ENCODE measurements around the gene BCL2L12.

BCL2L12 gene

DNA sequence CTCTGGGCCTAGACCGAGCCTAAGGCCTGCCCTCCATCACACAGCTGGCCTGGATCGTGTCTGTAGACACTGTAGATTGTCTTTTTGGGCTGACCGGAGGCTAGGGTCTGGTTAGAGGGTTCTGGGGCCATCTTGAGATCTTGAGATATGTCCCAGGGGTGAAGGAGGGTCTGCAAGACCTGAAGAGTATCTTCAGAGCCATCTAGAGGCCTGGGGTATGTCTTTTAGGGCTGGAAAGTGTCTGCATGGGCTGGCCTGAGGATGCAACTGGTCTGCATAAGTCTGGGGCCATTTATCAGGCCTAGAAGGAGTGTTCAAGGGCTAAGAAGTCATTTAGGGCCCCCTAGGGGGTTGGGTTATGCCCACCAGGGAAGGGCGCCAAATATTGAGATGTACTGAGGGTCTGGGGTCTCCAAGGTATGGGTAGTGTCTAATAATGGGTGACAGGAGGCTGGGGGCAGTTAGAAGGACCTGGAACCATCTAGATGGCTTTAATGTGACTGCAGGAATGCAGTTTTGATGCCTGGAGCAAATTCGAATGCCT is 23.2 kb upstream of the BCL2L12 start:
- DNase-seq = no peak

DNA sequence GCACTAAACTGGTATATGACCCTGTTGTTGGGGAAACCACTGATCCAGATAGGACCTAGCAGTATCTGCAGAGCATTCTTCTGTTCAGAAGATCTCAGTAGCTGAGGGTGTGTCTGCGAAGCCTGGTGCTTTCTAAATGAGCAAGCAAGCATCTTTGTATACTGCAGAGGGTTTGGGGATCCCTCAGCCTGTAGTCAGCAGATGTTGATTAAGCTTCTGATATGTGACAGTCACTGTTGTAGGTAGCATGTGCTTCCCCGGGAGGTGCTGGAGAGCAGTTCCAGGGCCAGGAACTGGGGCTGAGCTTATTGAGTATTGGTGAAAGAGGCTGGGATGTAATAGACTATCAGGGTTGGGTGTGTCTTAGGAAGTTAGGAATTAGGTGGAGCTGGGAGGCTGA is 22.3 kb upstream of the BCL2L12 start:
- no peak for DNase-seq

DNA sequence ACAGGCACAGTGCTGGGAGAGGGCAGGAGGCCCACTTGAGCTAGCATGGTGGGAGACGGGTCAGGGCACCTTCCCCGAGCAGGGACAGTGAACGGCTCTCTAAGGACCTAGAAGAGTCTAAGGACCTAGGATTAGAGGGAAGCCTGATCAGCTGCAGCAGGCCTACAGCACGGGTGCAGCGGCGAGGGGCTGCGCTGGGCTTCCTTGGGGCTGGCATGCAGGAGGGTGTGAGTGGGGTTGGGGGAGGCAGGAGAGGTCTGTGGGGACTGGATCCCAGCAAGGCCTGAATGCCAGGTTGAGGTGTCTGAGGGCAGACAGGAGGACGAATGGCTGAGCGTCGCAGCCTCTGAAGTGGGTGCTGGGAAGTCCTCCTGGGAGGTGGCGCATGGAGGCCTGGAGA is 20.1 kb upstream of the BCL2L12 start:
- DNase-seq = no peak

DNA sequence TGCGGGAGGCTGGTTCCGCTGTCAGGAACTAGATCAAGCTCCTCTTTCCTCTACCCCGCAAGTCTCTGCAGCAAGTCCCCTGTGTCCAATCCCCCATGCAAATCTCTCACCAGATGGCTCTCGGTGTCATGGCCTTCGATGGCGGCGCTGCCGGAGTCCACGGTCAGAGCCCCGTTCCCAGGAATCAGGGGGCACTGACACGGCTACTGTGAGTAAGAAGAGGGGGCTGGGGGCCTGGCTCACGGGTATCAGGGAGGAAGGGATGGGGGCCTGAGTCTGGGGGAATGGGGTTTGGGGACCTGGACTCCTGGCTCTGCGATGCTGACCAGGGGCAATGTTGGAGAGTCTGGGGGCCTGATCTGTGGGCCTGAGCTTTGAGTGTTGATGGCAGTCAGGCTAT is 19.7 kb upstream of the BCL2L12 start:
- DNase-seq = no peak

DNA sequence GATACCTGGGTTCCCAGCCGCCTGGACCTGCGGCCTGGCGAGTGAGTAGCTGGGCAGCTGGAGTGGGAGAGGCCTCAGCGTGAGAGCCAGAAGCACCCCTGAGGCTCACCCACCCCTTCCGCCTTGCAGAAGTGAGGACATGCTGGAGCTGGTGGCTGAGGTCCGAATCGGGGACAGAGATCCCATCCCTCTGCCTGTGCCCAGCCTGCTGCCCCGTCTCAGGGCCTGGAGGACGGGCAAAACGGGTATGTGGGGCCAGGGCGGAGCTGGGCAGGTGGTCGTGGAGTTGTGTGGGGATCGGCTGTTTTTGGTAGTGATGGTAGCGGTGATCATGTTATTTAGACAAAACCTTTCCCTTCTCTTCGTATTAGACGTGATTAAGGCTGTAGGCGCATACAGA is 19.1 kb upstream of the BCL2L12 start:
- no peak for DNase-seq

DNA sequence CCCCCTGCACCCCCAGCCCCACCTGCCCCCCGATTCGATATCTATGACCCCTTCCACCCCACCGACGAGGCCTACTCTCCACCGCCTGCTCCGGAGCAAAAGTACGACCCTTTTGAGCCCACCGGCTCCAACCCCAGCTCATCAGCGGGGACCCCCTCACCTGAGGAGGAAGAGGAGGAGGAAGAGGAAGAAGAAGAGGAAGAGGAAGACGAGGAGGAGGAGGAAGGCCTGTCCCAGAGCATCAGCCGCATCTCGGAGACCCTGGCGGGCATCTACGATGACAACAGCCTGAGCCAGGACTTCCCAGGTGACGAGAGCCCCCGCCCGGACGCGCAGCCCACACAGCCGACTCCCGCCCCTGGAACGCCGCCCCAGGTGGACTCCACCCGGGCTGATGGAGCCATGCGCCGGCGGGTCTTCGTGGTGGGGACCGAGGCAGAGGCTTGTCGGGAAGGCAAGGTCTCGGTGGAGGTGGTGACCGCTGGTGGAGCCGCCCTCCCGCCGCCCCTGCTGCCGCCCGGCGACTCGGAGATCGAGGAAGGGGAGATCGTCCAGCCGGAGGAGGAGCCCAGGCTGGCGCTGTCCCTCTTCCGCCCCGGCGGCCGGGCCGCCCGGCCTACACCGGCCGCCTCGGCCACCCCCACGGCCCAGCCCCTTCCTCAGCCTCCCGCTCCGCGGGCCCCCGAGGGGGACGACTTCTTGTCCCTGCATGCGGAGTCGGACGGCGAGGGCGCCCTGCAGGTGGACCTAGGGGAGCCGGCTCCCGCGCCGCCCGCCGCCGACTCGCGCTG is 14.5 kb upstream of the BCL2L12 start:
- no peak for DNase-seq

DNA sequence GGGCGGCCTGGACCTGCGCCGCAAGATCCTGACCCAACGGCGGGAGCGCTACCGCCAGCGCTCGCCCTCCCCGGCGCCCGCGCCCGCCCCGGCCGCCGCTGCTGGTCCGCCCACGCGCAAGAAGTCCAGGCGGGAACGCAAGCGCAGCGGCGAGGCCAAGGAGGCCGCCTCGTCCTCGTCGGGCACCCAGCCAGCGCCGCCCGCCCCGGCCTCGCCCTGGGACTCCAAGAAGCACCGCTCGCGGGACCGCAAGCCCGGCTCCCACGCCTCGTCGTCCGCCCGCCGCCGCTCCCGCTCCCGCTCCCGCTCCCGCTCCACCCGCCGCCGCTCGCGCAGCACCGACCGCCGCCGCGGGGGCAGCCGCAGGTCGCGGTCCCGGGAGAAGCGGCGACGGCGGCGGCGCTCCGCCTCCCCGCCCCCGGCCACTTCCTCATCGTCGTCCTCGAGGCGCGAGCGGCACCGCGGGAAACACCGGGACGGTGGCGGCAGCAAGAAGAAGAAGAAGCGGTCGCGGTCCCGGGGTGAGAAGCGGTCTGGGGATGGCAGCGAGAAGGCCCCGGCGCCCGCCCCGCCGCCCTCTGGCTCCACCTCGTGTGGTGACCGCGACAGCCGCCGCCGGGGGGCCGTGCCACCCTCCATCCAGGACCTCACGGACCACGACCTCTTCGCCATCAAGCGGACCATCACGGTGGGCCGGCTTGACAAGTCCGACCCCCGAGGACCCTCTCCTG is 13.7 kb upstream of the BCL2L12 start:
- no peak for DNase-seq

DNA sequence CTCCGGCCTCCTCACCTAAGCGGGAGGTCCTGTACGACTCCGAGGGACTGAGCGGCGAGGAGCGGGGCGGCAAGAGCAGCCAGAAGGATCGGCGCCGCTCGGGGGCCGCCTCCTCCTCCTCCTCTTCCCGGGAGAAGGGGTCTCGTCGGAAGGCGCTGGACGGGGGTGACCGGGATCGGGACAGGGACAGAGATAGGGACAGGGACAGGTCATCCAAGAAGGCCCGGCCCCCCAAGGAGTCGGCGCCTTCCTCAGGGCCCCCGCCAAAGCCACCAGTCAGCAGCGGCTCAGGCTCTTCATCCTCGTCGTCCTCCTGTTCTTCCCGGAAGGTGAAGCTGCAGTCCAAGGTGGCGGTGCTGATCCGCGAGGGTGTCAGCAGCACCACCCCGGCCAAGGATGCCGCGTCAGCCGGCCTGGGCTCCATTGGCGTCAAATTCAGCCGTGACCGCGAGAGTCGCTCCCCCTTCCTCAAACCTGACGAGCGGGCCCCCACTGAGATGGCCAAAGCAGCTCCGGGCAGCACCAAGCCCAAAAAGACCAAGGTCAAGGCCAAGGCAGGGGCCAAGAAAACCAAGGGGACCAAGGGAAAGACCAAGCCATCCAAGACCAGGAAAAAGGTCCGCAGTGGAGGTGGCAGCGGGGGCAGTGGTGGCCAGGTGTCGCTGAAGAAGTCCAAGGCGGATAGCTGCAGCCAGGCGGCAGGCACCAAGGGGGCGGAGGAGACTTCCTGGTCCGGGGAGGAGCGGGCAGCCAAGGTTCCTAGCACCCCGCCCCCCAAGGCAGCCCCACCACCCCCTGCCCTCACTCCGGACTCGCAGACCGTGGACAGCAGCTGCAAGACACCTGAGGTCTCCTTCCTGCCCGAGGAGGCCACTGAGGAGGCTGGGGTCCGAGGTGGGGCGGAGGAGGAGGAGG is 12.9 kb upstream of the BCL2L12 start:
- no peak for DNase-seq

DNA sequence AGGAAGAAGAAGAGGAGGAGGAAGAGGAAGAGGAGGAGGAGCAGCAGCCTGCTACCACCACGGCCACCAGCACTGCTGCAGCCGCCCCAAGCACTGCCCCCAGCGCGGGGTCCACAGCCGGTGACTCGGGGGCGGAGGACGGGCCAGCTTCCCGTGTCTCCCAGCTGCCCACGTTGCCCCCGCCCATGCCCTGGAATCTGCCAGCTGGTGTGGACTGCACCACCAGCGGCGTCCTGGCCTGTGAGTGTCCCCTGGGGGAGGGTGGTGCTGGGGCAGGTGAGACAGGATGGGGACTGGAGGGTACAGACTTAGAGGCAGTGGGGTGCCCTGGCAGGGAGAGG is 12.3 kb upstream of the BCL2L12 start:
- DNase-seq = no peak

DNA sequence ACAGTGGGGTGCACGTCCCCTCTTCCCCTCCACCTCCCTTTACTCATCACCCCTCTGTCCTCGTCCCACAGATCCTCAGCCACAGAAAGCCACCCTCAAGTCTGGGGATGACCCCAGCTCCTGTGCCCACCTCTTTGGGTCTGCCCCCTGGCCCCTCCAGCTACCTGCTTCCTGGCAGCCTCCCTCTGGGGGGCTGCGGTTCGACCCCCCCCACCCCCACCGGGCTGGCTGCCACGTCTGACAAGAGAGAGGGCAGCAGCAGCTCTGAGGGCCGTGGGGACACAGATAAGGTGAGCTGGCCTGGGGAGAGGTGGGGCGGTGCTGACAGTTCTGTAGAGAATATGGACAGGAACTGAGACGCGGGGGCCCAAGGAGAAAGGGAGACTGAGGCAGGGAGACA is 11.2 kb upstream of the BCL2L12 start:
- no peak for DNase-seq

DNA sequence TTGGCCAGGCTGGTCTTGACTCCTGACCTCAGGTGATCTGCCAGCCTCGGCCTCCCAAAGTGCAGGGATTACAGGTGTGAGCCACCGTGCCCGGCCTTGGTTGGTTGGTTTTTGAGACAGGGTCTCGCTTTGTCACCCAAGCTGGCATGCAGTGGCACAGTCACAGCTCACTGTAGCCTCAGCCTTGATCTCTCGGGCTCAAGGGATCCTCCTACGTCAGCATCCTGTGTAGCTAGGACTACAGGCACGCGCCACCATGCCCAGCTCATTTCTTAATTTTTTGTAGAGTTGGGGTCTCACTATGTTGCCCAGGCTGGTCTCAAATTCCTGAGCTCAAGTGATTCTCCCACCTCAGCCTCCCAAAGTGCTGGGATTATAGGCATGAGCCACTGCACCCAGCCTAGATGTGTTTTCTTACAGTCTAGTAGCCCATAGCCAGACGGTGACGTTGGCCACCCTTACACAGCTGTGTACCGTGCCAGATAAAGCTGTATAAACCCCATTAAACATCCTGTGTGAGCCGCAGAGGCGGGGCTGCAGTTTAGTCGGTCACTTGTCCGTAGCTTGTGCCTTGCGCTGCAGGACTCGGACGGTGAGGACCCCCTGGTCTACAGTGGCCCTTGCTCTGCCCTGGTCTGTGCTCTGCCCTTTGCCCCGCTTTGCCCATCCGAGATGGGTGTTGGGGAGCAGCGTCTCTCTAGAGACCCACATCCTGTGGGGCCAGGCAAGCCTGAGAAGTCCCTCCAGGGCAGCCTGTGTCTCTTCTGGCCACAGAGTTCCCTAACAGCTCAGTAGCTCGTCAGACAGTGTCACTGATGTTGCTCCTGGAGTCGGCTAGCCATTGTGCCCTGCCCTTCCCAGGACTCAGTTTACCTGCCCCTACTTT is 9.9 kb upstream of the BCL2L12 start:
- no peak for DNase-seq

DNA sequence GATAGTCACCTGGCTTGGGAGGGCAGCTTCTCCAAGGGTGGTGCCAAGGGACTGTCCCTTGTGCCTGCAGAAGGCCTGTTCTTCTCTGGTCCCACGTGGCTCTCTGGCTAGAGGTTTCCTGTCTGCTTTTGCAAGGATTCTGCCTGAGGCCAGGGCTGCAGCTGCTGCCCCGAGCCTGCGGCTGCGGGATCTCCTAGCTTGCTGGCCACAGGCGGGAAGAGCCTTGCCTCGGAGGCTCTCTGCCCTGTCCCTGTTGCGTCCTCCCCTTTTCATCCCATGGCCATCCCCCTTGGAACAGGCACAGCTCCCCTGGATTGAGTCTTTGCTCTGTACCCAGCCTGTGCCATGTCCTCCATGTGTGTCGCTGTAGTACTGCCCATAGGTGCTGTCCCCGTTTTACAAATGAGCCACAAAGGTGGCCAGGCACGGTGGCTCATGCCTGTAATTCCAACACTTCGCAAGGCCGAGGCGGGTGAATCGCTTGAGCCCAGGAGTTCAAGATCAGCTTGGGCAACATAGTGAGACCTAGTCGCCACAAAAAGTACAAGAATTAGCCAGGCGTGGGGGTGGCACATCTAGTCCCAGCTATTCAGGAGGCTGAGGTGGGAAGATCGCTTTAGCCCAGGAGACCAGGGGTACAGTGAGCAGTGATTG is 9.2 kb upstream of the BCL2L12 start:
- DNase-seq = no peak

DNA sequence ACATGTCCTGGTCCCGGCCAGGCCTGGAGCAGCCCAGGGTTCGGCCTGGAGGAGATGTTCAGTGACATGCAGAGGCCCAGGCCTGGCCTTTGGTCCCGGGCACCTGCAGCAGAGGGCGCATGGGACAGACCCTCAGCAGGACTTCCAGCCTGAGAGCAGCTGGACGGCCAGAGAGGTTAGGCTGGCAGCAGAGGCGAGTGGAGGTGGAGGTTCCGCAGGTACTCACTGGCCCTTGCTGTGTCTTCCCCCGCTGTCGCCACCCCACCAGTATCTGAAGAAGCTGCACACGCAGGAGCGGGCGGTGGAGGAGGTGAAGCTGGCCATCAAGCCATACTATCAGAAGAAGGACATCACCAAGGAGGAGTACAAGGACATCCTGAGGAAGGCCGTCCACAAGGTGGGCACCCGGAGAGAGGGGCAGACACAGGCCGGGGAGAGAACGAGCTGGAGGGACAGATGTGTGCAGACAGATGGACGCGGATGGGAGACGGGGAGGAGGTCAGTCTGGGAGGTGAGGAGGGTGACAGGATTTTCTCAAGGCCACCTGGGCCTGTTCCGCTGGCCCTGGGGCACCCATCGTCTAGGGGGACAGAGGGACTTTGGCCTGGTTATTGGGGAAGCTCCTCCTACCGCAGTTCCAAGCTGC is 8.1 kb upstream of the BCL2L12 start:
- no peak for DNase-seq

DNA sequence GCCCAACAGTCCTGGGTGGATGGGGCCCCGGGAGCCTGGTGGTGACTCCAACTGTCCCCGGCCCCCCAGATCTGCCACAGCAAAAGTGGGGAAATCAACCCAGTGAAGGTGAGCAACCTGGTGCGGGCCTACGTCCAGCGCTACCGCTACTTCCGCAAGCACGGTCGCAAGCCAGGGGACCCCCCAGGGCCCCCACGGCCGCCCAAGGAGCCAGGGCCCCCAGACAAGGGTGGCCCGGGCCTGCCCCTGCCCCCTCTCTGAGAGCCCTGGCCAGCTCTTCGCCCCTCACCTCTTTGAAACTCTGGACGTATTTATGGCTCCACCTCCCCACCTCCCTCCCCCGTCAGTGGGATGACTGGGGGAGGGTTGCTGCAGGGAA is 7.6 kb upstream of the BCL2L12 start:
- DNase-seq = no peak

DNA sequence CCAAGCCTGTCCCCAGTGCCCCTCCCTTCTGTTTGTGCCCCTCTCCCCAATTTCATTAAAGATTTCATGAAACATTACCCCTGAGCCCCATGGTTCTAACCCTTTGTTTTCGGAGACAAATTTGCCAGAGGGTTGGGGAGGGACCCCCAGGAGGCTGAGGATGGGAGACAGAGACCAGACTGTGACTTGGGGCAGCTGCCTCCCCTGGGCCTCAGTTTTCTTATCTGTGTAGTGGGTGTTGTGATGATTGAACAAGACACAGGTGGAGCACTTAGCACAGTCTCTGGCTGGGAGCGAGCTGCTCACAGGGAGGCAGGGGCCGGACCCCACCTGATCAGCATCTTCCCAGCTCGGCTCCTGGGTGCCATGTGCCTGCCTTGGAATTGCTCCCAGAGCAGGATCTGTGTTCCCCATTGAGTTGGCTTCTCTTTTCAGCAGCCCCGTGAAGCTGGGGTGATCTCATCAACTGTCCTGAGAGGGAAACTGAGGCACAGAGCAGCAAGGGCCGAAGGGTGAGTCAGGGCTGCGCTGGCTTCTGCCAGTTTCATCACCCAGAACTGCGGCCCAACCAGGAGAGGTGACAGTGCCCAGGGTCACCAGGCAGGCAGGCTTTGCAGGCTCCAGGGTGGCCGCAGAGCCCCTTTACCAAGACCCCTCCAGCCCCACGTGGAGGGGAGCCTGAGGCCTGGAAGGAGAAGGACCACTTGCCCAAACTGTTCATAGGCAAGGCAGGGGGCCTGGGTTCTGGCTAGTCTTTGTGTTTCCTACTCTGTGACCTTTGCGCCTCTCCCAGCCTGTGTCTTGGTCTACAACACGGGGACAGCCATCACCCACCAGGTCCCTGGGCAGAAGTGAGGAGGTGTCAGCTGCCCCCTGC is 6.9 kb upstream of the BCL2L12 start:
- DNase-seq = no peak

DNA sequence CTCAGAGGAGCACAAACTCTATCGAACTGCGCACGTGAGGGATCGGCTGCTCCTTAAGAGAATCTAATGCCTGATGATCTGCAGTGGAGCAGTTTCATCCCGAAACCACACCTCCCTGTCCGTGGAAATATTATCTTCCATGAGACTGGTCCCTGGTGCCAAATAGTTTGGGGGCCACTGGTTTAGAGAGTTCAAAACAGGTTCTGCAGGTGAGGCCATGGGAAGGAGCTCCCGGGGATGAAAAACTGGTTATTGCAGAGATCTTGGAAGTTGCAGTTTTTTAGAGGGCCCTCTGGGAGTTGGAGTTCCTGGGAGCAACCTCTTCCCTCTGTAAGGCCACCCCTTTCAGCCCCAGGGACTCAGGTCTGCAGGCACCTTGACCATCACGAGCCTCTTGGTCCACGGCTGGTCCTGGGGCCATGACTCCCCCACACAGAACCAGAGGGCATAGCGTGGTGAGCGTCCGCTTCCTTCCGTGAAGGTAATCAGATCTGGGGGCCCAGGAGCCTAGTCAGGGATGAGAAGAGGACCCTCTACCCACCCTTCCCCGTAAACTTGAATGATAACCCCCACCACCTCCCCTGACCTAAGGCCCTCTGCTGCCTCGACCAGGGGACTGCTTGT is 5.3 kb upstream of the BCL2L12 start:
- no peak for DNase-seq

DNA sequence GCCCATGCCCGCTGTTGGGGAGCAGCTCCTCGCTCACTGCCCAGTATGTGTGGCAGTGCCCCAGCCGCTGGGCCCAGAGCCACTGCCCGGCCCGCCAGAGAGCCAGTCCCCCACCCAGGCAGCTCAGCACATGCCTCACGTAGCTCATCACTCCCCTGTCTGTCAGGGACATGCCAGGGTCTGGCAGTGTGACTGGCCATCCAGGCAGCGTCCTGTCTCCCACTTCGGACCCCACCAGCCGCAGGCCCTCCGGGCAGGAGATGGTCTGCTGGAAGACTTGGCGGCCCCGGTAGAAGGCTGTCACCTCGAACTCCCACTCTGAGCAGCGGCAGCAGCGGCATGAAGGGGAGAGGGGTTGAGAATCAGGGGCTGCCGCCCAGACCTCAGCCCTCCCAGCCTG is 3.7 kb upstream of the BCL2L12 start:
- no peak for DNase-seq

DNA sequence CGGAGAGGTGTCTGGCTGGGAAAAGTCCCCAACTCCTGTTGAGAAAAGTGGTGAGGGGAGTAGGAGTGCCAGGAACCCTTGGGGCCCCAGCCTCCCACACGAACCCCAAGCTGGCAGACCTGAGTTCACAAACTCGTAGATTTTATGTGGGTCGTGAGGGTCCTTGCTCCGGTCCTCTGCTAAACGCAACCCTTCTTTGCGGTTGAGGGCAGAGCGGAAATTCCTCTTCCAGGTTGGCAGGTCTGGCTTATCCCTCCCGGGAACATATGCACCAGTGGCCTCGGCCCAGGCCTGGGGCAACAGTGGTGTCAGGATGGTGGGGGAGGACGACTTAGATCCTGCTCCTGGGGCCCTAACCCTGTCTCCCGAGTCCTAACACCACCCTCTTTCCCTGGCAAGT is 2.5 kb upstream of the BCL2L12 start:
- DNase-seq = no peak

DNA sequence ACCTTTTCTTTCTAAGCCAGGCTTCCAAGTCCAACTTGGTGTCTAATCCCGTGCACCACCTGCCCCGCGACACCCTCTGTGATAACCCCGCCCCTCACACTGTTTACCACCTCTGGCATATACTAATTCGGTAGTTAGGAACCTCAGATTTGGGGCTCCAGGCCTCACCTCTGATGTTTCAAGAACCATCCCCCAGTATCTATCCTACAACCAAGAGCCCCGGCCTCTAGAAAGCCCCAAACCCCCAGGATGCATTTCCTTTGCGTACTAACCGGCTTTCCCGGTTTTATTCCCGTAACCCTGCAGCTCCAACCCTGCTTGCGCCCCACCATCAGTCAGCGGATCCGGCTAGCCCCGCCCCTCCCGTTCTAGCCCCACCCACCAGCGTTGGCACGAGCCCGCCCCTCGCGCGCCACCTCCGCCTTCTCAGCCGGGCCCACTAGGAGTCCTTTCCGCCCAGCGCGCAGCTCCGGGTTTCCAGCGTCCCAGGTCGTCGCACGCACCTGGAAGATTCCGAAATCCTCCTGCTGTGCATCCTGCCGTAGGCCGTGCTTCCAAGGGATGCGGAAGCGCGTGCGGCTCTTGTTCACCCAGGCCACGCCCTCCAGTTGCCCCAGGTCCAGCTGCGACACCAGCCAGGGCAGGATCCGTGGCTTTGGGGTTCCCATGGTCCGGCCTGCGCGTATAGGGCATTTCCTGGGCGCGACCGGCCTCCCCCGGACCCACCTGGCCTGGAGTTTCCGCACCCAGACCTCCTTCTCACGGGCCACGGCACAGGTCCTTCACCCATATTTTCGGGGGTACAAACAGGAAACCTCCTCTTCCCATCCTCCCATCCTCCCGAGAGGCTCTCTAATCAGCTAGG is 1.3 kb upstream of the BCL2L12 start:
- peak; percentile 93 for DNase-seq
